WTC11 (cell line): ENCODE data around the gene CD79B.

Experiments
- CREB1 ChIP-seq: sonication (generic); formaldehyde crosslinking; IDR thresholded peaks from 2 replicates; pipeline ENCODE4 v1.8.0; 2023; ENCODE audit warnings: mild to moderate bottlenecking, missing genetic modification reagents
- JUN ChIP-seq: sonication (generic); formaldehyde crosslinking; IDR thresholded peaks from 2 replicates; pipeline ENCODE4 v1.8.0; 2023; ENCODE audit warnings: mild to moderate bottlenecking, missing genetic modification reagents
- RELA ChIP-seq: sonication (generic); formaldehyde crosslinking; IDR thresholded peaks from 2 replicates; pipeline ENCODE4 v1.8.1; 2022; ENCODE audit warnings: missing genetic modification reagents, mild to moderate bottlenecking, borderline replicate concordance
- TCF7 ChIP-seq: sonication (generic); formaldehyde crosslinking; IDR thresholded peaks from 2 replicates; pipeline ENCODE4 v1.8.0; 2022; ENCODE audit warnings: mild to moderate bottlenecking, low read depth, missing genetic modification reagents, moderate library complexity
- ZNF121 ChIP-seq: sonication (generic); formaldehyde crosslinking; IDR thresholded peaks from 2 replicates; pipeline ENCODE4 v1.8.0; 2023; ENCODE audit warnings: missing genetic modification reagents
- TF ChIP-seq, protein P1 (sequence below): sonication (generic); formaldehyde crosslinking; IDR thresholded peaks from 2 replicates; pipeline ENCODE4 v1.8.1; 2023; ENCODE audit warnings: mild to moderate bottlenecking, missing genetic modification reagents, moderate library complexity
- TF ChIP-seq, protein P2 (sequence below): fragments of 200-600 bp; IDR thresholded peaks from 2 replicates; pipeline ENCODE4 v1.8.0; 2022; ENCODE audit warnings: antibody characterized with exemption
- TF ChIP-seq, protein P3 (sequence below): sonication (generic); formaldehyde crosslinking; conservative IDR thresholded peaks from 2 replicates; pipeline ENCODE4 v1.8.1; 2022; ENCODE audit warnings: mild to moderate bottlenecking, missing genetic modification reagents

DNA sequence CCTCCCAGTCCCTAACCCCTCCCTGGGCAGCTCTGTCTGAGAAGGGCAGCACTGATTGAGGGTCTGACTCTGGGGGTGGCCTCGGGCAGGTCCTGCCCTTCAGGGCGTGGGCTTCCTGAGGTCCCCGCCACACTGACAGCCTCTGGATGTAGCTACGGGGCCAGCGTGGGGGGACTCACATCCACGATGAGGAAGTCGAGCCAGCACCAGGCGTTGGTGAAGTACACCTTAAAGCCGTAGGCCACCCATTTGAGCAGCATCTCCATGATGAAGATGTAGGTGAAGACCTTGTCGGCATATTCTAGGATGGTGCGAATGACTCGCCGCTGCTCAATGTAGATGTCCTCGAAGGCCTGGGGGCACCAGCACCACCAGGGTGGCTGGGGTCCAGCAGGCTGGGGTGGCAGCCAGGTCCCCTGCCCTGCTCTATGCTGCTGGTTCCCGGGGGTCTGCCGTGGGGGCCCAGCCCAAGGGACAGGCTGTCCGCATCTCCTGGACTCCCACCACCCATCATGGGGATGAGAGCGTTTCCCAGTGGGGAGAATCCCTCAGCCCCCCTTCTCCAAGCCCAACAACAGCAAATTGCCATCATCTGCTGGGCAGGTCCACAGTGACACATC is 15.7 kb upstream of the CD79B start:
- no peak for TF ChIP-seq CREB1 (CRISPR knock-in tag)
- no peak for TF ChIP-seq ZNF121 (CRISPR knock-in tag)
- no peak for TF ChIP-seq JUN
- TF ChIP-seq, protein P1, sequence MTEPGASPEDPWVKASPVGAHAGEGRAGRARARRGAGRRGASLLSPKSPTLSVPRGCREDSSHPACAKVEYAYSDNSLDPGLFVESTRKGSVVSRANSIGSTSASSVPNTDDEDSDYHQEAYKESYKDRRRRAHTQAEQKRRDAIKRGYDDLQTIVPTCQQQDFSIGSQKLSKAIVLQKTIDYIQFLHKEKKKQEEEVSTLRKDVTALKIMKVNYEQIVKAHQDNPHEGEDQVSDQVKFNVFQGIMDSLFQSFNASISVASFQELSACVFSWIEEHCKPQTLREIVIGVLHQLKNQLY (CRISPR knock-in tag): no peak
- TF ChIP-seq, protein P2, sequence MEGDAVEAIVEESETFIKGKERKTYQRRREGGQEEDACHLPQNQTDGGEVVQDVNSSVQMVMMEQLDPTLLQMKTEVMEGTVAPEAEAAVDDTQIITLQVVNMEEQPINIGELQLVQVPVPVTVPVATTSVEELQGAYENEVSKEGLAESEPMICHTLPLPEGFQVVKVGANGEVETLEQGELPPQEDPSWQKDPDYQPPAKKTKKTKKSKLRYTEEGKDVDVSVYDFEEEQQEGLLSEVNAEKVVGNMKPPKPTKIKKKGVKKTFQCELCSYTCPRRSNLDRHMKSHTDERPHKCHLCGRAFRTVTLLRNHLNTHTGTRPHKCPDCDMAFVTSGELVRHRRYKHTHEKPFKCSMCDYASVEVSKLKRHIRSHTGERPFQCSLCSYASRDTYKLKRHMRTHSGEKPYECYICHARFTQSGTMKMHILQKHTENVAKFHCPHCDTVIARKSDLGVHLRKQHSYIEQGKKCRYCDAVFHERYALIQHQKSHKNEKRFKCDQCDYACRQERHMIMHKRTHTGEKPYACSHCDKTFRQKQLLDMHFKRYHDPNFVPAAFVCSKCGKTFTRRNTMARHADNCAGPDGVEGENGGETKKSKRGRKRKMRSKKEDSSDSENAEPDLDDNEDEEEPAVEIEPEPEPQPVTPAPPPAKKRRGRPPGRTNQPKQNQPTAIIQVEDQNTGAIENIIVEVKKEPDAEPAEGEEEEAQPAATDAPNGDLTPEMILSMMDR: no peak
- TF ChIP-seq TCF7 (CRISPR knock-in tag): no peak
- TF ChIP-seq, protein P3, sequence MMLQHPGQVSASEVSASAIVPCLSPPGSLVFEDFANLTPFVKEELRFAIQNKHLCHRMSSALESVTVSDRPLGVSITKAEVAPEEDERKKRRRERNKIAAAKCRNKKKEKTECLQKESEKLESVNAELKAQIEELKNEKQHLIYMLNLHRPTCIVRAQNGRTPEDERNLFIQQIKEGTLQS: no peak
- no peak for TF ChIP-seq RELA (CRISPR knock-in tag)
